ENCODE measurements around the gene TENT4A.

TENT4A gene

DNA sequence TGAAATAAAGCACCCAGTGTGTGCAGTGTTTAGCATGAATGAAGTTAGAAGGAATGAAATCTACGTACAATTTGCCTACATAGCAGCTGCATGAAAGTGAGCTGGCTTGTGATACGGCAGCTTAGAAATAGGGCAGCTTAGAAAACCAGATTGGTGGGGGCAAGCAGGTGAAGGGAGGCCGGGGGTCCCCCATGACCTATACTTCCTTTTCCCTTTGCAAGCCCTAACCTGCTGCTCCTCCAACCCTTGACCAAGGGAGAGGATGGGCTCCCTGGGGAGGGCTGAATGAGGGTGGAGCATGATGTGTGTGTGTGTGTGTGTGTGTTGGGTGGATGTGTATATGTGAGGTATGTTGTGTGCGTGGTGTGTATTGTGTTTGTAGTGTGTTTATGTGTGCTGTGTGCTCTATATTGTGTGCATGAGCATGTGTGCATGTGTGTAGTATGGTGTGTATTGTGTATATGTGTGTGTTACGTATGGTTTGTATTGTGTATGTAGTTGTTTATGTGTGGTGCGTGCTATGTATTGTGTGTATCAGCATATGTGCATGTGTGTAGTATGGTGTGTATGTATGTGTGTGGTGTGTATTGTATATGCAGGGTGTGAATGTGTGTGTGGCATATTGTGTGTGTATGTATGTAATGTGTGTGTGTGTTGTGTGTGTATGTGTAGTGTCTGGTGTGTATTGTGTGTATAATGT is 72.1 kb downstream of the TENT4A start:
- Histone ChIP-seq H3K4me3 (ENCODE audit: low read length in 2 of 2) (no peak overlapping the region), H3K9ac (ENCODE audit: low read length in 2 of 2) (no peak overlapping the region)

DNA sequence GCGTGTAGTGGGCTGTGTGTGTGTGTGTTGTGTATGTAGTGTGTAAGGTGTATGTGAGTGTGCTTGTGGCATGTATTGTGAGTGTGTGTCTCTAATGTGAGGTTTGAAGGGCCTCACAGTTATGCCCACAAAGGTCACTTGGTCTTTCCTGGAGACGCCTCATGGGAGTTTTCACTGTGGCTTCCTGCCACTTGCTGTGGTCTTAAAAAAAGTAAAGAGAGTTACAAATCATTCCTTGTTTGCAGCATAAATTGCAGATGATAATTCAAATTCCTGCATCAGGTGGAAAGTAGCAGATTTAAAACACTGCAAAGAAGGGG is 72.6 kb downstream of the TENT4A start:
- no peak overlapping the region for H3K27ac ChIP-seq (ENCODE audit: low read length)
- no peaks in the 10 kb centered on the region for H3K4me1 ChIP-seq (ENCODE audit: control insufficient read depth, insufficient read depth, low read length)
- H3K36me3 ChIP-seq (ENCODE audit: control insufficient read depth in 2 of 2, insufficient read depth in 2 of 2, low read length in 2 of 2): no peaks in the 10 kb centered on the region
- no peak overlapping the region for H3K4me3 ChIP-seq (ENCODE audit: low read length in 2 of 2)
- no peaks in the 10 kb centered on the region for H3K27me3 ChIP-seq (ENCODE audit: control insufficient read depth in 1 of 2, insufficient read depth in 2 of 2, low read length in 2 of 2)
- H3K9ac ChIP-seq (ENCODE audit: low read length in 2 of 2): no peak overlapping the region
- H3K9me3 ChIP-seq (ENCODE audit: control insufficient read depth in 2 of 2, low read length in 2 of 2): no peaks in the 10 kb centered on the region

More for the DNA sequence above, 72.1 kb downstream of the TENT4A start:
- Histone ChIP-seq H3K27me3 (ENCODE audit: control insufficient read depth in 1 of 2, insufficient read depth in 2 of 2, low read length in 2 of 2) (no peaks in the 10 kb centered on the region), H3K9me3 (ENCODE audit: control insufficient read depth in 2 of 2, low read length in 2 of 2) (no peaks in the 10 kb centered on the region), H3K36me3 (ENCODE audit: control insufficient read depth in 2 of 2, insufficient read depth in 2 of 2, low read length in 2 of 2) (no peaks in the 10 kb centered on the region), H3K27ac (ENCODE audit: low read length) (no peak overlapping the region), H3K4me1 (ENCODE audit: control insufficient read depth, insufficient read depth, low read length) (no peaks in the 10 kb centered on the region)

DNA sequence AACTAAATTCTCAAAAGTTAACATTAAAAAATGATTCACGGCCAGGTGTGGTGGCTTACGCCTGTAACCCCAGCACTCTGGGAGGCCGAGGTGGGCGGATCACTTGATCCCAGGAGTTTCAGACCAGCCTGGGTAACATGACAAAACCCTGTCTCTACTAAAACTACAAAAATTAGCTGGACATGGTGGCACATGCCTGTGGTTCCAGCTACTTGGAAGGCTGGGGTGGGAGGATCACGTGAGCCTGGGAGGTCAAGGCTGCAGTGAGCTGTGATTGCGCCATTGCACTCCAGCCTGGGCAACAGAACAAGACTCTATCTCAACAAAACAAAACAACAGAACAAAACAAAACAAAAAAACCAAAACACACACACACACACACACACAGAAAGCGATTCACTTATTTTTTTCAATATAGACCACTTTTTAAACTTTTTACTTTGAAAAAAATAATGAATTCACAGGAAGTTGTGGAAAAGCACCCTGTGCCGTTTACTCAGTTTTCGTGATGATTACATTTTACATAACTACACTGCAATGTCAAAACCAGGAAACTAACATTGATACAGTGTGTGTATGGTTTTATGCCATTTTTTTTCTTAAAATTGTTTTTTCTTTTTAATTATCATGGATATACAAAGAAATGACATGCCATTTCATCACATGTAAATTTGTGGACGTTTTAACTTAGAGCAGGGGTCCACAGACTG is 73.7 kb downstream of the TENT4A start:
- Histone ChIP-seq H3K36me3 (ENCODE audit: control insufficient read depth in 2 of 2, insufficient read depth in 2 of 2, low read length in 2 of 2) (no peaks in the 10 kb centered on the region), H3K4me3 (ENCODE audit: low read length in 2 of 2) (no peak overlapping the region), H3K27ac (ENCODE audit: low read length) (no peak overlapping the region), H3K9me3 (ENCODE audit: control insufficient read depth in 2 of 2, low read length in 2 of 2) (no peaks in the 10 kb centered on the region), H3K4me1 (ENCODE audit: control insufficient read depth, insufficient read depth, low read length) (no peaks in the 10 kb centered on the region), H3K27me3 (ENCODE audit: control insufficient read depth in 1 of 2, insufficient read depth in 2 of 2, low read length in 2 of 2) (no peaks in the 10 kb centered on the region), H3K9ac (ENCODE audit: low read length in 2 of 2) (no peak overlapping the region)

DNA sequence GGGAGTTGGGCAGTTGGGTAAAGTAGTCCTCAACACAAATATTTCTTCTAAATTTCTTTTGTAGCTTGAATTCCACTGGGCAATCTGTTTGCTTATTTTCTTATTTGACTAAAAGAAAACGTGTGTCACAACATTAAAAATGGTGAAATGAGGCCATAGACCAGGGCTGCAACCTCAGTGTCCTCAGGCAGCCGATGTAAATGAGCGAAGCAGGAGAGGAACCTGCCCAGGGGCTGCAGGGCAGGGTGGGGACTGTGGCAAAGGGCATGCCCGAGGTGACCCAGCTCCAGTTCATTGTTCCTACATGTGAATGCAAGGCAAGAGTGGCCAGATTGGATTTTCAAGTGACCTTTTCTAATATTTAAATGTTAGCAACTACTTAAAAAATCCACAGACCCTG is 74.7 kb downstream of the TENT4A start:
- no peaks in the 10 kb centered on the region for H3K27me3 ChIP-seq (ENCODE audit: control insufficient read depth in 1 of 2, insufficient read depth in 2 of 2, low read length in 2 of 2)
- H3K27ac ChIP-seq (ENCODE audit: low read length): no peak overlapping the region
- H3K36me3 ChIP-seq (ENCODE audit: control insufficient read depth in 2 of 2, insufficient read depth in 2 of 2, low read length in 2 of 2): no peaks in the 10 kb centered on the region
- H3K4me3 ChIP-seq (ENCODE audit: low read length in 2 of 2): no peak overlapping the region
- no peak overlapping the region for H3K9ac ChIP-seq (ENCODE audit: low read length in 2 of 2)
- H3K9me3 ChIP-seq (ENCODE audit: control insufficient read depth in 2 of 2, low read length in 2 of 2): no peaks in the 10 kb centered on the region
- H3K4me1 ChIP-seq (ENCODE audit: control insufficient read depth, insufficient read depth, low read length): no peaks in the 10 kb centered on the region

DNA sequence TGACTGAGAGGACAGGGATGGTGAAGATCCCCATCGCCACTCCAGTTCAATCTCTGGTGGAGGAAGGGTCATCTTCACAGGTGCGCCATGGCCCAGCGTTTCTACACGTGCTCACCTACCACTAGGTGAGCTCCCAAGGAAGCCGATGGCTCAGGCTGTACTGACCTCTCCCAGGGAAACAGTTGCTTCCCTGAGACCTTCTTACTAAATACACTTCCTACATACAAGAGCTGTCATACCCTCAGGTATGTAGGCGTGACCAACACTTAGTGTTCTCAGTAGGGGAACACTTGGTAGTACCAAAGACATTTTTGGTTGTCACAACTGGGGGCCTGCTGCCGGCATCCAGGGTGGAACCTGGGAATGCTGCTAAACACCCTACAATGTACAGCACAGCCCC is 75.2 kb downstream of the TENT4A start:
- H3K4me1 ChIP-seq (ENCODE audit: control insufficient read depth, insufficient read depth, low read length): no peaks in the 10 kb centered on the region
- no peak overlapping the region for H3K9ac ChIP-seq (ENCODE audit: low read length in 2 of 2)
- H3K36me3 ChIP-seq (ENCODE audit: control insufficient read depth in 2 of 2, insufficient read depth in 2 of 2, low read length in 2 of 2): no peaks in the 10 kb centered on the region
- no peak overlapping the region for H3K4me3 ChIP-seq (ENCODE audit: low read length in 2 of 2)
- no peaks in the 10 kb centered on the region for H3K9me3 ChIP-seq (ENCODE audit: control insufficient read depth in 2 of 2, low read length in 2 of 2)
- peaks cover 0 to 3% of the 10 kb centered on the region in 2 donors for H3K27me3 ChIP-seq (ENCODE audit: control insufficient read depth in 1 of 2, insufficient read depth in 2 of 2, low read length in 2 of 2)
- H3K27ac ChIP-seq (ENCODE audit: low read length): no peak overlapping the region

DNA sequence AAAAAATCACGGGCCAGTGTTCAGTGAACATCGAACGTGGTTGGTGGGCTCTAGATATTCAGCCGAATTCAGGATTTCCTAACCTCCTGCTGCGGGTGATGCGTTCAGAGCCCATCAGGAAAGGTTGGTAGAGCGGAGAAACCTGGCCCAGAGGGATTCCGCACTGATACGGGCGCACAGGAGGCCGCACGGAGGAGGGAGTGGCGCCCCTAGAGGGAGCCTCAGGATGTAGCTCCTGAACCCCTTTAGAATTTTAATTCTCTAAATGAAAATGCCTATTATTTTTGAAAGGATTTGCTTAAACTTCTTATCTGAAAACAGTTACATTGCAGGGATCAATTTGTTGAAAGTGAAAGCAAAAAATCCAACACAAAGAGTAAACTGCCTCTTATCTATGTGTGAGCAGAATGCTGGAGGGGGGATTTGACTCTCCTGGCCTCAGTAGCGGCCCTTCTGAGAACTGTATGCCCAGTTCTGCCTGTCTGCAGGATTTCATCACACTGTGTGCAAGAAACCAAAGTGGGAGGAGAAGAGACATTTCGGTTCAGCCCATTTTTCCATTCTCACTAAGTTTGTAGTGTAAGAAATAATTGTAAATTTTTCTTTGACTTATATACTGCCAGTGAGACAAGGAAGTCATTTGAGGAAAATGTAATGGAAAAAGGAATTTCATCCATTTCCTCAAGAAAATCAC is 75.9 kb downstream of the TENT4A start:
- no peak overlapping the region for H3K27ac ChIP-seq (ENCODE audit: low read length)
- no peak overlapping the region for H3K9ac ChIP-seq (ENCODE audit: low read length in 2 of 2)
- H3K4me1 ChIP-seq (ENCODE audit: control insufficient read depth, insufficient read depth, low read length): no peaks in the 10 kb centered on the region
- peaks cover 0 to 3% of the 10 kb centered on the region in 2 donors for H3K27me3 ChIP-seq (ENCODE audit: control insufficient read depth in 1 of 2, insufficient read depth in 2 of 2, low read length in 2 of 2)
- no peak overlapping the region for H3K4me3 ChIP-seq (ENCODE audit: low read length in 2 of 2)
- no peaks in the 10 kb centered on the region for H3K9me3 ChIP-seq (ENCODE audit: control insufficient read depth in 2 of 2, low read length in 2 of 2)
- no peaks in the 10 kb centered on the region for H3K36me3 ChIP-seq (ENCODE audit: control insufficient read depth in 2 of 2, insufficient read depth in 2 of 2, low read length in 2 of 2)

DNA sequence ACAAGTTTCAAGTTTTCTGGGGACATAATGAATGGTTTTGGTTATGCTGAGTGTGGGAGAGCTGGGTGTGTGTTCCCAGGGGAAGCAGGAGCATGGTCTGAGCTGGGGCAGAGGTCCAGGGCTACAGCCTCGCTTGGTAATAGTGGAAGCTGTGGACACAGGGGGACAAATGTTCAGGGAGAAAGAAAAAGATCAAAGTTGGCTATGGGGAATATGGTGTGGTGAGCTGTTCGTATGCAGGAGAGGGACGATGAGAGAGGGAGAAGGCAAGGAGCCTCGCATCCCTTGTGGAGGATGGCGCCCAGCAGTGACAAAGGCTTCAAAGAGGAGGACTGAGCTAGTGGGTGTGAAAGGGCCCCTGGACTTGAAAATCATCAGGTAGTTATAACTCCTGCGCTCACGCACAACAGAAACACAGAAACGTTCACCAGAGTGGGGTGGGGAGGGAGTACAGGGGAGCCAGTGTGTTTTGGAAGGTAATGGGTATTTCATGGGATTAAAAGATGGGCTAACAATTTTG is 77.2 kb downstream of the TENT4A start:
- Histone ChIP-seq H3K36me3 (ENCODE audit: control insufficient read depth in 2 of 2, insufficient read depth in 2 of 2, low read length in 2 of 2) (no peaks in the 10 kb centered on the region), H3K9ac (ENCODE audit: low read length in 2 of 2) (no peak overlapping the region), H3K9me3 (ENCODE audit: control insufficient read depth in 2 of 2, low read length in 2 of 2) (no peaks in the 10 kb centered on the region), H3K27me3 (ENCODE audit: control insufficient read depth in 1 of 2, insufficient read depth in 2 of 2, low read length in 2 of 2) (peaks cover 0 to 3% of the 10 kb centered on the region in 2 donors), H3K27ac (ENCODE audit: low read length) (no peak overlapping the region), H3K4me1 (ENCODE audit: control insufficient read depth, insufficient read depth, low read length) (no peaks in the 10 kb centered on the region), H3K4me3 (ENCODE audit: low read length in 2 of 2) (no peak overlapping the region)

DNA sequence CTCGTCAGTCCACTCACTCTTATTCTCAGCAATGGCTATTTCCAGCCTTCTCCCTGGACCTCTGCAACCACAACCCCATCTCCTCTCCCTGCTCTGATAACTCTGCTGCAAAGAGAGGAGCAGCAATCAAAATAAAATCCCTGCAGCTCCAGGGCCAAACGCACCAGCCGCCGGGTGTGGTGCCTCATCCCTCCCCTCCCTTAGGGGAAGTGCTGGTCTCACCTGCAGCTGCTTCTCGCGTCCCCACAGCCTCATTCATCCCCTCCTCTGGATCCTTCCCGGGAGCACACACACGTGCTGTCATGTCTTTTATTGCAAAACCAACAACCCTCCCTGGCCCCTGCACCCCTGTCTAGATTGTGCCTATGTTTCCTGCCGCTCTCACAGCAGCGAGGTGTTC is 77.8 kb downstream of the TENT4A start:
- H3K4me3 ChIP-seq (ENCODE audit: low read length in 2 of 2): no peak overlapping the region
- peaks cover 0 to 3% of the 10 kb centered on the region in 2 donors for H3K27me3 ChIP-seq (ENCODE audit: control insufficient read depth in 1 of 2, insufficient read depth in 2 of 2, low read length in 2 of 2)
- no peak overlapping the region for H3K27ac ChIP-seq (ENCODE audit: low read length)
- H3K36me3 ChIP-seq (ENCODE audit: control insufficient read depth in 2 of 2, insufficient read depth in 2 of 2, low read length in 2 of 2): no peaks in the 10 kb centered on the region
- no peaks in the 10 kb centered on the region for H3K4me1 ChIP-seq (ENCODE audit: control insufficient read depth, insufficient read depth, low read length)
- H3K9me3 ChIP-seq (ENCODE audit: control insufficient read depth in 2 of 2, low read length in 2 of 2): no peaks in the 10 kb centered on the region
- H3K9ac ChIP-seq (ENCODE audit: low read length in 2 of 2): no peak overlapping the region

DNA sequence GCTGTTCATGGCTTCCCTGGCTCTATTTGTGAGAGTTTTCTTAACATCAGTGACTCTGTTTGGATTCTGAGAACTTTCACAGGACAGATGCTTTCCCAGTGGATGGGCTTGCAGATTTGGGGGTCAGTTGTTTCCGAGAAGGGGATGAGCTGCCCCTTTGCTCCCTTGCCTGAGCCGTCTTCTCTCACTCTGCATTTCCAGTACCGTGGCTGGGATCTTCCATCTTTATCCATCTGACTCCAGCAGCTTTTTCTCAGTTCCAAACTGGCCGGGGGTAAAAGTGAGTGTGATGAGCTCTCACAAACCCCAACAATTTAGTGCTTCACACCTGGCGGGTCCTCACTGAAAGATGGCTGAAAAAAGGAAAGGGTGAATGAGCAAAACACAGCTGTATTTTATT is 79.1 kb downstream of the TENT4A start:
- Histone ChIP-seq H3K27ac (ENCODE audit: low read length) (no peak overlapping the region), H3K4me1 (ENCODE audit: control insufficient read depth, insufficient read depth, low read length) (no peaks in the 10 kb centered on the region), H3K27me3 (ENCODE audit: control insufficient read depth in 1 of 2, insufficient read depth in 2 of 2, low read length in 2 of 2) (peaks cover 0 to 3% of the 10 kb centered on the region in 2 donors), H3K4me3 (ENCODE audit: low read length in 2 of 2) (no peak overlapping the region), H3K9ac (ENCODE audit: low read length in 2 of 2) (no peak overlapping the region), H3K9me3 (ENCODE audit: control insufficient read depth in 2 of 2, low read length in 2 of 2) (no peaks in the 10 kb centered on the region), H3K36me3 (ENCODE audit: control insufficient read depth in 2 of 2, insufficient read depth in 2 of 2, low read length in 2 of 2) (no peaks in the 10 kb centered on the region)

DNA sequence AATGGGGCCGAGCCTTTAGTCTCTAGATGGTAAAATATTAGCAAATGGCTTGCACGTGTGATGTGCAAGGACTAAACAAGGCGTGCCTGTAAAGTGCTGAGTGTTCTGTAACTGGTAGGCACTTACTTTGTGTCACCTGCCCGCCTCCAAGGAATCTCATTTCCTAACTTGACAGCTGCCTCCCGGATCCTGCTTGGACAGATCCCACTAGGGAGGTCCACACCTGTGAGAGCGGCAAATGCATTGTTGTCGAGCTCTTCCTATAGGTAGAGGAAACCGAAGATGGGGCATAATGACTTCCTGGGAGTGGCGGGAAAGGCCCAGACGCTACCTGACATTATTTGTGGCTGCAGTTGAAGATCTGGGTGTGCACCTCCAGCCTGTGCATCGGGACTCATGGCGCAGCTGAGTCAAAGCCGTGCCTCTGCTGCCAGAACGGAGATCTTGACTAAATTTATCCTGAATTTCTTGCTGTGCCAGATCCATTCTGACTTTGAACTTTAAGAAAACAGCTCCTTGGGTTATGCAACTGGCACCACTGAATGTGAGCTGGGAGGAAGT is 79.8 kb downstream of the TENT4A start:
- H3K4me1 ChIP-seq (ENCODE audit: control insufficient read depth, insufficient read depth, low read length): no peaks in the 10 kb centered on the region
- no peak overlapping the region for H3K4me3 ChIP-seq (ENCODE audit: low read length in 2 of 2)
- no peak overlapping the region for H3K9ac ChIP-seq (ENCODE audit: low read length in 2 of 2)
- H3K36me3 ChIP-seq (ENCODE audit: control insufficient read depth in 2 of 2, insufficient read depth in 2 of 2, low read length in 2 of 2): no peaks in the 10 kb centered on the region
- peaks cover 0 to 3% of the 10 kb centered on the region in 2 donors for H3K27me3 ChIP-seq (ENCODE audit: control insufficient read depth in 1 of 2, insufficient read depth in 2 of 2, low read length in 2 of 2)
- H3K9me3 ChIP-seq (ENCODE audit: control insufficient read depth in 2 of 2, low read length in 2 of 2): no peaks in the 10 kb centered on the region
- H3K27ac ChIP-seq (ENCODE audit: low read length): no peak overlapping the region

All from stomach smooth muscle (tissue), 2 donors.